ENCODE results near the gene TMEM106C.

DNA sequence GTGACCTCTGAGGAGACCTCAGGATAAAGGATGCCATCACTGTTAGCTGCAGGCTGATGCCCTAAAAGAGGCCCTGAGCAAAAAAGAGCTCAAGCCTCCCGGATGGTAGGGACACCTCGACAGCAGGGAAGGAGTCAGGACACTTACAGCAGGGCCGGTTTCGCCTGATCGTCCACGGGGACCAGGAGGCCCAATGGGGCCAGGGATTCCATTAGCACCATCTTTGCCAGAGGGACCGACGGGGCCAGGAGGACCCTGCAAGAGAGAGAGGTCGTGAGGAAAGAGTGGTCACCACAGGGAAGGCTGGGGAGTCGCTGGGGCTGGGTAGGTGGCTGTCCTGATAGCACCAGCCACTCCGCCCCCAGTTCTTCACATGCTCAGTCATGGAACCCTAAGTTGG, 12.4 kb downstream of the TMEM106C start:
- TF ChIP-seq POLR2A (IDR thresholded peaks at IDR 0.05), result no peak
- no peak for TF ChIP-seq CTCF (IDR thresholded peaks at IDR 0.05)
